ENCODE results near the gene CCNQ. TPM values are rescaled to one million over a fixed set of nuclear protein-coding genes. Genes with fewer than 3 reads are reported as not detected.

The CCNQ gene
- total and polyA plus RNA-seq, 4 donors, result 8.9 to 14.7 (median 9.8) TPM

- 76% methylated on average over 28 of the region's 28 CpGs for WGBS
- H3K27me3 ChIP-seq (ENCODE audit: control insufficient read depth in 4 of 4, insufficient read depth in 4 of 4, low read length in 3 of 4), result peaks cover 0 to 3% (median under 1%) of the 10 kb centered on the region in 4 donors
- peaks cover 3 to 16% (median 6%) of the 10 kb centered on the region in 4 donors for H3K4me1 ChIP-seq (ENCODE audit: control insufficient read depth in 4 of 4, insufficient read depth in 4 of 4, low read length in 3 of 4)
- no peak overlapping the region for H3K27ac ChIP-seq (ENCODE audit: low read depth in 1 of 2, low read length in 2 of 2)
- H3K36me3 ChIP-seq (ENCODE audit: control insufficient read depth in 4 of 4, insufficient read depth in 3 of 4, low read depth in 1 of 4, low read length in 3 of 4), result no peaks in the 10 kb centered on the region
- H3K9ac ChIP-seq (ENCODE audit: low read depth in 1 of 2, low read length in 2 of 2), result no peak overlapping the region
- no peaks in the 10 kb centered on the region for H3K9me3 ChIP-seq (ENCODE audit: control insufficient read depth in 4 of 4, low read length in 3 of 4)
- TF ChIP-seq REST (IDR thresholded peaks at IDR 0.05), result no peak
- TF ChIP-seq CTCF (IDR thresholded peaks at IDR 0.05; ENCODE audit: low read depth, low read length, missing input control), result no peak
- TF ChIP-seq NR2F2 (IDR thresholded peaks at IDR 0.05), result no peak
- no peak for DNase-seq (ENCODE audit: low spot score)
- H3K4me3 ChIP-seq (ENCODE audit: low read depth in 1 of 3, low read length in 3 of 3), result no peak overlapping the region
Measured at GRCh38 chrX:153639177-153640044, 40.5 kb upstream of the CCNQ start.

GRCh38 chrX:153638436-153639176 lies 39.7 kb upstream of the CCNQ start:
- Histone ChIP-seq H3K27ac (ENCODE audit: low read depth in 1 of 2, low read length in 2 of 2) (no peak overlapping the region), H3K4me3 (ENCODE audit: low read depth in 1 of 3, low read length in 3 of 3) (no peak overlapping the region), H3K36me3 (ENCODE audit: control insufficient read depth in 4 of 4, insufficient read depth in 3 of 4, low read depth in 1 of 4, low read length in 3 of 4) (no peaks in the 10 kb centered on the region), H3K9me3 (ENCODE audit: control insufficient read depth in 4 of 4, low read length in 3 of 4) (no peaks in the 10 kb centered on the region), H3K9ac (ENCODE audit: low read depth in 1 of 2, low read length in 2 of 2) (no peak overlapping the region), H3K4me1 (ENCODE audit: control insufficient read depth in 4 of 4, insufficient read depth in 4 of 4, low read length in 3 of 4) (peaks cover 1 to 11% (median 3%) of the 10 kb centered on the region in 4 donors), H3K27me3 (ENCODE audit: control insufficient read depth in 4 of 4, insufficient read depth in 4 of 4, low read length in 3 of 4) (peaks cover 0 to 3% (median under 1%) of the 10 kb centered on the region in 4 donors)
- no peak for TF ChIP-seq TAF1 (conservative IDR thresholded peaks at IDR 0.05)
- TF ChIP-seq HNF4A (conservative IDR thresholded peaks at IDR 0.05), result no peak
- no peak for TF ChIP-seq SP1 (IDR thresholded peaks at IDR 0.05)
- TF ChIP-seq JUND (IDR thresholded peaks at IDR 0.05), result no peak
- no peak for DNase-seq (ENCODE audit: low spot score)
- 64% methylated on average over 20 of the region's 20 CpGs for WGBS

- no peak overlapping the region for H3K9ac ChIP-seq (ENCODE audit: low read depth in 1 of 2, low read length in 2 of 2)
- no peak overlapping the region for H3K27ac ChIP-seq (ENCODE audit: low read depth in 1 of 2, low read length in 2 of 2)
- WGBS, result 87% methylated on average over 6 of the region's 6 CpGs
- TF ChIP-seq ZBTB33 (IDR thresholded peaks at IDR 0.05) (no peak), HNF4A (conservative IDR thresholded peaks at IDR 0.05) (no peak), EGR1 (IDR thresholded peaks at IDR 0.05; ENCODE audit: low read depth in 2 of 2) (no peak), RAD21 (IDR thresholded peaks at IDR 0.05) (no peak), REST (IDR thresholded peaks at IDR 0.05) (no peak), TAF1 (conservative IDR thresholded peaks at IDR 0.05) (no peak), FOXA1 (IDR thresholded peaks at IDR 0.05) (no peak)
- no peaks in the 10 kb centered on the region for H3K36me3 ChIP-seq (ENCODE audit: control insufficient read depth in 4 of 4, insufficient read depth in 3 of 4, low read depth in 1 of 4, low read length in 3 of 4)
- peaks cover 0 to 6% (median 3%) of the 10 kb centered on the region in 4 donors for H3K4me1 ChIP-seq (ENCODE audit: control insufficient read depth in 4 of 4, insufficient read depth in 4 of 4, low read length in 3 of 4)
- peaks cover 0 to 2% (median under 1%) of the 10 kb centered on the region in 4 donors for H3K27me3 ChIP-seq (ENCODE audit: control insufficient read depth in 4 of 4, insufficient read depth in 4 of 4, low read length in 3 of 4)
- DNase-seq (ENCODE audit: low spot score), result no peak
- H3K9me3 ChIP-seq (ENCODE audit: control insufficient read depth in 4 of 4, low read length in 3 of 4), result no peaks in the 10 kb centered on the region
- H3K4me3 ChIP-seq (ENCODE audit: low read depth in 1 of 3, low read length in 3 of 3), result no peak overlapping the region
Measured at GRCh38 chrX:153638041-153638371, 39.1 kb upstream of the CCNQ start.

All from liver (tissue), 9 donors.